SIG-M5 (cell line): ENCODE results near the gene PLEKHA1.

Experiments used
- DNase-seq: peaks from one replicate; lab custom pipeline; 2025; lab: John Stamatoyannopoulos, UW

PLEKHA1 gene

GRCh38 chr10:122347170-122347841 is 27.2 kb upstream of the PLEKHA1 start:
- DNase-seq = no peak

GRCh38 chr10:122348512-122348911 is 26.0 kb upstream of the PLEKHA1 start:
- DNase-seq = no peak

GRCh38 chr10:122348935-122349361 is 25.6 kb upstream of the PLEKHA1 start:
- no peak for DNase-seq

- no peak for DNase-seq
Measured at GRCh38 chr10:122349758-122350369, 24.6 kb upstream of the PLEKHA1 start.

GRCh38 chr10:122350893-122351292 is 23.6 kb upstream of the PLEKHA1 start:
- DNase-seq = no peak

GRCh38 chr10:122352817-122353525 is 21.5 kb upstream of the PLEKHA1 start:
- no peak for DNase-seq

GRCh38 chr10:122354383-122354782 is 20.1 kb upstream of the PLEKHA1 start:
- no peak for DNase-seq

- no peak for DNase-seq
Measured at GRCh38 chr10:122357685-122358084, 16.8 kb upstream of the PLEKHA1 start.

GRCh38 chr10:122359621-122360020 is 14.9 kb upstream of the PLEKHA1 start:
- DNase-seq = no peak

- DNase-seq = no peak
Measured at GRCh38 chr10:122361046-122361445, 13.5 kb upstream of the PLEKHA1 start.

- DNase-seq = no peak
Measured at GRCh38 chr10:122362031-122362592, 12.4 kb upstream of the PLEKHA1 start.

- DNase-seq = no peak
Measured at GRCh38 chr10:122362621-122363020, 11.9 kb upstream of the PLEKHA1 start.

- DNase-seq = no peak
Measured at GRCh38 chr10:122363311-122363710, 11.2 kb upstream of the PLEKHA1 start.

- DNase-seq = no peak
Measured at GRCh38 chr10:122363722-122364463, 10.6 kb upstream of the PLEKHA1 start.

- no peak for DNase-seq
Measured at GRCh38 chr10:122368502-122369254, 5.8 kb upstream of the PLEKHA1 start.

- no peak for DNase-seq
Measured at GRCh38 chr10:122373108-122373507, 1.4 kb upstream of the PLEKHA1 start.

GRCh38 chr10:122373721-122374120 is 787 bp upstream of the PLEKHA1 start:
- DNase-seq = no peak

- DNase-seq = no peak
Measured at GRCh38 chr10:122374859-122375678, 561 bp downstream of the PLEKHA1 start.

GRCh38 chr10:122375679-122376160 is 1.2 kb downstream of the PLEKHA1 start:
- DNase-seq = no peak

GRCh38 chr10:122376364-122376961 is 2.0 kb downstream of the PLEKHA1 start:
- no peak for DNase-seq
